IgD-negative memory B cell (primary cell): ENCODE measurements around the gene DIS3L2. TPM values are rescaled to one million over a fixed set of nuclear protein-coding genes. Genes with fewer than 3 reads are reported as not detected.
A peak's percentile ranks its signal among the peaks of the same experiment; 100 is the strongest.

ENCODE experiments used
- H3K27ac Mint-ChIP-seq, 3 donors: one replicate each; pipeline ENCODE4 v1.8.0; 2020 to 2022; ENCODE audit warnings: mild to moderate bottlenecking in 3 of 3, mixed read lengths in 3 of 3, moderate library complexity in 1 of 3
- H3K27me3 Mint-ChIP-seq: one replicate; pipeline ENCODE4 v1.8.0; 2021; ENCODE audit warnings: mixed read lengths
- H3K36me3 Mint-ChIP-seq: one replicate; pipeline ENCODE4 v1.8.0; 2020; ENCODE audit warnings: mild to moderate bottlenecking, mixed read lengths
- H3K4me1 Mint-ChIP-seq, 3 donors: one replicate each; pipeline ENCODE4 v1.8.0; 2020 to 2022; ENCODE audit warnings: mixed read lengths in 3 of 3, mild to moderate bottlenecking in 1 of 3
- H3K4me3 Mint-ChIP-seq, 4 donors: one replicate each; pipeline ENCODE4 v1.8.0; 2020 to 2022; ENCODE audit warnings: mild to moderate bottlenecking in 4 of 4, mixed read lengths in 4 of 4, moderate library complexity in 3 of 4
- H3K9me3 Mint-ChIP-seq, 3 donors: one replicate each; pipeline ENCODE4 v1.8.0; 2020 to 2021; ENCODE audit warnings: mixed read lengths in 3 of 3, mild to moderate bottlenecking in 1 of 3
- polyA plus RNA-seq: library from polyadenylated mRNA; unstranded; fragments of 300-500 nt; fragmentation: Illumina TruSeq; gene quantifications from one replicate; pipeline ENCODE4 v1.2.3, GENCODE V29; 2021

Gene DIS3L2
- polyA plus RNA-seq = 21.7 TPM

GRCh38 chr2:231961349-231962166 is at the start of gene DIS3L2:
Gene DIS3L2 (plus strand): TSS chr2:231961713. CDS start chr2:232014928, 53,215 bp downstream.
- H3K4me3 Mint-ChIP-seq = peak within 1 kb of the TSS; percentile 94 to 99 (median 97)
- H3K27ac Mint-ChIP-seq = peak within 1 kb of the TSS; percentile 69 to 94 (median 92)
- peaks cover 20 to 28% (median 24%) of the 10 kb centered on the region in 3 donors for H3K4me1 Mint-ChIP-seq
- H3K9me3 Mint-ChIP-seq = no peaks in the 10 kb centered on the region
- H3K36me3 Mint-ChIP-seq = peaks cover 2% of the 10 kb centered on the region
- H3K27me3 Mint-ChIP-seq = peaks cover 5% of the 10 kb centered on the region

- no peak overlapping the region for H3K27ac Mint-ChIP-seq
- no peaks in the 10 kb centered on the region for H3K36me3 Mint-ChIP-seq
- H3K9me3 Mint-ChIP-seq = no peaks in the 10 kb centered on the region
- H3K27me3 Mint-ChIP-seq = peaks cover 9% of the 10 kb centered on the region
- no peak overlapping the region for H3K4me3 Mint-ChIP-seq
- peaks cover 0 to 3% (median 0%) of the 10 kb centered on the region in 3 donors for H3K4me1 Mint-ChIP-seq
These were observed 47.3 kb upstream of the DIS3L2 start for GRCh38 chr2:231914077-231914690.

- H3K4me1 Mint-ChIP-seq = peaks cover 0 to 2% (median 0%) of the 10 kb centered on the region in 3 donors
- H3K9me3 Mint-ChIP-seq = no peaks in the 10 kb centered on the region
- no peaks in the 10 kb centered on the region for H3K36me3 Mint-ChIP-seq
- no peak overlapping the region for H3K27ac Mint-ChIP-seq
- H3K27me3 Mint-ChIP-seq = peaks cover 10% of the 10 kb centered on the region
- H3K4me3 Mint-ChIP-seq = no peak overlapping the region
These were observed 44.0 kb upstream of the DIS3L2 start for GRCh38 chr2:231917280-231918066.

- Mint-ChIP-seq H3K27ac (no peak overlapping the region), H3K27me3 (peaks cover 17% of the 10 kb centered on the region), H3K9me3 (no peaks in the 10 kb centered on the region), H3K36me3 (no peaks in the 10 kb centered on the region), H3K4me1 (peaks cover 0 to 2% (median 0%) of the 10 kb centered on the region in 3 donors), H3K4me3 (no peak overlapping the region)
These were observed 42.8 kb upstream of the DIS3L2 start for GRCh38 chr2:231918501-231919330.

GRCh38 chr2:231919341-231920035 is 42.0 kb upstream of the DIS3L2 start:
- H3K4me1 Mint-ChIP-seq = peaks cover 2 to 4% (median 3%) of the 10 kb centered on the region in 3 donors
- H3K27ac Mint-ChIP-seq = no peak overlapping the region
- H3K27me3 Mint-ChIP-seq = peaks cover 22% of the 10 kb centered on the region
- no peaks in the 10 kb centered on the region for H3K36me3 Mint-ChIP-seq
- no peaks in the 10 kb centered on the region for H3K9me3 Mint-ChIP-seq
- peak overlapping the region in 1 of 4 donors; percentile 5 for H3K4me3 Mint-ChIP-seq

GRCh38 chr2:231920366-231920765 is 41.1 kb upstream of the DIS3L2 start:
- H3K4me3 Mint-ChIP-seq = no peak overlapping the region
- no peaks in the 10 kb centered on the region for H3K36me3 Mint-ChIP-seq

DNA sequence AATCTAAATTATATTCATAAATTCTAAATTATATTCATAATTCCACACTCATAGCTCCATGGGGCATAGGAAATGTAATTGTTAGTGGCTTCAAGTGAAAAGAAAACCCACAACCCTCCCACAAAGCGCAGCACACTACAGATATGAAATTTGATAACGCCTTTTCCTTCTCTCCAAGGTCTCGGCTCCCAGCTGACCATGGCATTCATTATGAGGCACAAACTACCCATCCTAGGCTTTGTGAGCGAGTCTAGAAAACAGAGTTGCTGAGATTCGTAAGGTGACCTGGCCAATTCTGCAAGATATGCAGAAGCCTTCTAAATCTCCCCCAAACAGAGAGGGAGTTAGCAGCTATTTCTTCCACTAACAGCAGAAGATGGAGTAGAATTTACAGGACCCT is 40.7 kb upstream of the DIS3L2 start:
- Mint-ChIP-seq H3K27ac (no peak overlapping the region), H3K27me3 (peaks cover 27% of the 10 kb centered on the region), H3K36me3 (no peaks in the 10 kb centered on the region), H3K4me1 (peaks cover 3 to 5% (median 4%) of the 10 kb centered on the region in 3 donors), H3K9me3 (no peaks in the 10 kb centered on the region), H3K4me3 (no peak overlapping the region)

More at GRCh38 chr2:231920366-231920765, 41.1 kb upstream of the DIS3L2 start:
- Mint-ChIP-seq H3K27me3 (peaks cover 27% of the 10 kb centered on the region), H3K9me3 (no peaks in the 10 kb centered on the region), H3K4me1 (peaks cover 3 to 5% (median 4%) of the 10 kb centered on the region in 3 donors), H3K27ac (no peak overlapping the region)

- H3K4me3 Mint-ChIP-seq = no peak overlapping the region
- H3K27me3 Mint-ChIP-seq = peaks cover 37% of the 10 kb centered on the region
- H3K9me3 Mint-ChIP-seq = no peaks in the 10 kb centered on the region
- H3K36me3 Mint-ChIP-seq = no peaks in the 10 kb centered on the region
- H3K27ac Mint-ChIP-seq = no peak overlapping the region
- H3K4me1 Mint-ChIP-seq = peaks cover 4 to 13% (median 9%) of the 10 kb centered on the region in 3 donors
These were observed 39.1 kb upstream of the DIS3L2 start for GRCh38 chr2:231922311-231923009.

- peaks cover 6 to 13% (median 9%) of the 10 kb centered on the region in 3 donors for H3K4me1 Mint-ChIP-seq
- no peaks in the 10 kb centered on the region for H3K36me3 Mint-ChIP-seq
- peaks cover 42% of the 10 kb centered on the region for H3K27me3 Mint-ChIP-seq
These were observed 38.5 kb upstream of the DIS3L2 start for GRCh38 chr2:231923010-231923344.

GRCh38 chr2:231923951-231924888 is 37.3 kb upstream of the DIS3L2 start:
- peaks cover 6 to 13% (median 9%) of the 10 kb centered on the region in 3 donors for H3K4me1 Mint-ChIP-seq
- H3K9me3 Mint-ChIP-seq = no peaks in the 10 kb centered on the region
- peaks cover 46% of the 10 kb centered on the region for H3K27me3 Mint-ChIP-seq
- H3K4me3 Mint-ChIP-seq = peak overlapping the region; percentile 17 to 84 (median 55)
- H3K36me3 Mint-ChIP-seq = no peaks in the 10 kb centered on the region
- peak overlapping the region in 1 of 3 donors; percentile 39 for H3K27ac Mint-ChIP-seq

More at GRCh38 chr2:231923010-231923344, 38.5 kb upstream of the DIS3L2 start:
- H3K4me3 Mint-ChIP-seq = no peak overlapping the region
- no peaks in the 10 kb centered on the region for H3K9me3 Mint-ChIP-seq
- no peak overlapping the region for H3K27ac Mint-ChIP-seq

DNA sequence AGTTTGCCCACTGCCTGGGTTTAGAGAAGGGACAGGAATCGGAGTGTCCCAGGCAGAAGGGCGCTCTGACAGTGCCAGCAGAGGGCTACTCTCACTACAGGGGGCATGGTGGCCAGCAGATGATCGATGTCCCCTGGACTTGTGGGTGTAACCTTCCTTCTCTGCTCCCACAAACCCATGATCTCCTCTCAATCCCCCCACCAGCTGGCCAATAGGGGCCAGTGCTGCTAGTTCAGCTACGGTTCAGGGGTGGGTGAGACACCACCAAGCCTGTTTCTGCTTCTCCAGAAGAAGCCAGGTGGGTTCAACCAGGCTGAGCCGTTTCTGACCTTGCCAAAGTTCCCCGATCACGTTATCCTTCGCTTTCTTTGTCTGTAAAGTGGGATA is 36.6 kb upstream of the DIS3L2 start:
- no peaks in the 10 kb centered on the region for H3K36me3 Mint-ChIP-seq
- H3K27ac Mint-ChIP-seq = peak overlapping the region in 1 of 3 donors; percentile 39
- peak overlapping the region; percentile 17 to 84 (median 46) for H3K4me3 Mint-ChIP-seq
- peaks cover 6 to 13% (median 9%) of the 10 kb centered on the region in 3 donors for H3K4me1 Mint-ChIP-seq
- peaks cover 47% of the 10 kb centered on the region for H3K27me3 Mint-ChIP-seq
- H3K9me3 Mint-ChIP-seq = no peaks in the 10 kb centered on the region

DNA sequence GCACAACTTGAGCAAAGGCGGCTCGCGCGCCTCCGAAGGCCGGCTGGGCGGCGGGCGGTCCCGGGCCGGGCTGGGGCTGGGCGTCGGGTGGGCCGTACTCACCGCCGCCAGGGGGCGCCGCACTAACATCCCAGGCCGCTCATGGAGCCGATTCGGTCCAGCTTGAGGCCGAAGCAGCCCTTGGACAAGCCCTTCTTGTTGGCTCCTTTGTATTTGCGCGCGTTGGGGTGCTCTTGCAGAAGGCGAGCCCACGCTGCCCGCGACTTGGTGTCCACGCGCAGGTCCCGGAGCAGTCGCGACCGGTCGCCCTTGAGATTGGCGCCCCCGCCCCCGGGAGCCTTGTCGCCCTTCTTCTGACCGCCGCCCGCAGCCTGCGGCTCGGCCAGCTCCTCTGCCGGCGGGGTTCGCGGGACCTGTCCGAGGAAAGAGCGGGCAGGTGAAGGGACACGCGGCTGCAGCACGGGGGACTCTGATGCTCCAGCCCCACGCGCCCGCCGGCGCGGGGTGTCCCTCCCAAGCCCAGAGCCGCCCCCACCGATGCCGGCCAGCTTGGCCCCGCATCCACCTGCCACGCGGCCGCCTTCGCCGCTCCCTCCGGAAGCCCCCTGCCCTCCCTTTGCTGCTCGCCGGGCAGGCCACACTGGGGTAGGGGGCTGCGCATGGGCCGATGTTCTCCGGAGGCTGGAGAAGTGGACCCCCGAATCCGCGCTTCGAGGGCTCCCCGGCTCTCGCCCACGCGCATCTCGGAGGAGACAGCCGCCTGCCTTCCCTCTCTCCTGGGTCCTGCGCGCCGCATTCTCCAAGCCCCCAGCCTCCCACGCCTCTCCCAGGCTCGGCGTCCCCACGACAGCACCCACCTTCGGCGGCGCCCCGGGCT is 36.0 kb upstream of the DIS3L2 start:
- Mint-ChIP-seq H3K36me3 (no peaks in the 10 kb centered on the region), H3K27ac (no peak overlapping the region), H3K4me3 (peak overlapping the region in 1 of 4 donors; percentile 59), H3K27me3 (peaks cover 47% of the 10 kb centered on the region), H3K9me3 (no peaks in the 10 kb centered on the region), H3K4me1 (peaks cover 6 to 13% (median 9%) of the 10 kb centered on the region in 3 donors)
